ENCODE measurements around the gene GP5. TPM values are rescaled to one million over a fixed set of nuclear protein-coding genes. Genes with fewer than 3 reads are reported as not detected.

Gene GP5
- total RNA-seq, 4 donors from 2014 or later, result not detected

- no peak for TF ChIP-seq CTCF (IDR thresholded peaks at IDR 0.05; ENCODE audit: low read depth)
These were observed 34.2 kb downstream of the GP5 start for GRCh38 chr3:194364652-194365434.

DNA sequence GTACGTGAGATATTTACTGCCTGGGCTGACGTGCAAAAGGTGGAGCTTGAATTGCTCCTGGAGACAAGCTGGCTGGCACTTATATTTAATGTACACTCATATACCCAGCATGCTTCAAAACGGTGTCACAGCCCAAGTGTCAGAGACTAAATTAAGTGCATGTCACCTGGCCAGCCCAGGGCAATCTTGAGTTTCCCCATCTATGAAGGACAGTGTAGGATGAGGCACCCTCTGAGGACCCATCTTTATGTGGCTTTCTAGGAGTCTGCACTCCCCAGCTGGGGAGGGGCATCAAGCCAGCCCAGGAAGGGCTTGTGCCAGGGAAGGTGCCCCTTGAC is 34.8 kb downstream of the GP5 start:
- no peak for TF ChIP-seq CTCF (IDR thresholded peaks at IDR 0.05; ENCODE audit: low read depth)

DNA sequence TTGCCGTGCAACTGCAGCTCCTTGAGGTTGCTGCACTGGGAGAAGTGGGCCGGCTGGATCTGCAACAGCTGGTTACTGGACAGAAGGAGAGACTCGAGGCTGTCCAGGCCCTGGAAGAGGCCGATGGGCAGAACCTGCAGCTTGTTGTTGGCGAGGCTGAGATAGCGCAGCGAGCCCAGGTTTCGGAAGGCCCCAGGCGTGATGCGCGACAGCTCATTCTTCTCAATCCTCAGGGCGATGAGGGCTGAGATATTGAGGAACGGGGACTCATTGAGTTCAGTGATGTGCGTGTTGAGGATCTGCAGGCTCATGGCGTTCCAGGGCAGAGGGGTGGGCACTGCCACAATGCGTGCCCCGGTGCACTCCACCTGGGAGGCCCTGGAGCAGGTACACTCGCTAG is 38.5 kb downstream of the GP5 start:
- TF ChIP-seq CTCF (IDR thresholded peaks at IDR 0.05; ENCODE audit: low read depth), result no peak

DNA sequence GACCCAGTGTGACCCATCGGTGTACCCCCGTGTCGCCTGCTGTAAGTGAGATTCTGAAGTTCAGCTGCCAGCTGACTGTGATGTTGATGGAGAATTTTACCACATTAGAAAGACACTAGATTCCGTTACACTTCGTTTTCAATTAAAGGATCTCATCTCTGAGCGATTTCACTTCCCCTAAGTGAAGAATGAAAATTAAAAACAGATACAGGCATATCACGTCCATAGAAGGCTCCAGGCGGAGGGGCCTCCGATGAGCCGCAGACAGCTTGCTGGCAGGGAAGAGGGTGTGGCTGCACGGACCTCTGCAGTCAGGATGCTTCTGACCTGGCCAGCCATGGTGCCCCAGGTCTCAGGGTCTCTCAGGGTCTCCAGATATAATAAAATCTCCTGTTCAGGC is 41.4 kb downstream of the GP5 start:
- TF ChIP-seq CTCF (IDR thresholded peaks at IDR 0.05; ENCODE audit: low read depth), result no peak

DNA sequence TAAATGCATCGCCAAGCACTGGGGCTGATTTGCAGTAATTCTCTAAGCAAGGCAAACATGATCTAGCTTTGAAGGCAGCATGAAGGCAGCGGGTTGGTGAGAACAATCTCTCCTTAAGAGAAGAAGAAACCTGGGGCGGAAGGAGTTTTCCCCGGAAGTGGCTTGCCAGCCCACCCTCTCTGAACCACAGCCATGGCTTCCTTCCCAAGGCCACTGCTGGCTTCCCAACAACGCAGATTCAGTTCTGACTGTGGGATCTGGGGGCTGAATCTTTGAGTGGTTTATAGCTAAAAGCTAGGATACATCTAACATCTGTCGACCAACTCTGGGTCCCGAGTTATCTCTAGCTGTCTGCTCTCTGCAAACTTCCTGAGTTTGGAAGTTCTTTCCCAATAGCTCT is 43.7 kb downstream of the GP5 start:
- TF ChIP-seq CTCF (IDR thresholded peaks at IDR 0.05; ENCODE audit: low read depth), result no peak

DNA sequence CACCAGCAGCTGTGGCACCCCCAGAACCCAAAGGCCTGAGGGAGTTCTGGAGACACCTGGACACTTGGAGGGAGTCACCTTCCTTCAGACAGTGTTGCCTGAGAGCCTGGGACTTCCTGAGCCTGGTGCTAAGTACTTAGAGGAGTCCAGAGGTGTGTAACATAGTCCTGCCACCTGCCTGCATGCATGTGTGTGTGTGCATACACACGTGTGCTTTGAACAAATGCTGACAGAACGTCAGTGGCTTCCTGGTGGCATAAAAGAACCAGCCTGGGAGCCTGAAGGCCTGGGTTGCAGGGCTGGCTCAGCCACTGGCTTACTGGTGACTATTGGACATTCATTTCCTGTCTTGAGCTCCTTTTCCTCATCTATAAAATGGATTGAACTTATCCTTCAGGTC is 44.8 kb downstream of the GP5 start:
- TF ChIP-seq CTCF (IDR thresholded peaks at IDR 0.05; ENCODE audit: low read depth), result no peak

GRCh38 chr3:194352667-194353246 is 46.3 kb downstream of the GP5 start:
- TF ChIP-seq CTCF (IDR thresholded peaks at IDR 0.05; ENCODE audit: low read depth), result no peak
